GM21423 (cell line): ENCODE measurements around the gene FBP1.
A peak's percentile ranks its signal among the peaks of the same experiment; 100 is the strongest.

Source experiments
- ATAC-seq: cut with Tn5 transposase; IDR thresholded peaks from one replicate; pipeline ENCODE4 v1.9.1; 2021; ENCODE audit warnings: mild to moderate bottlenecking, moderate library complexity; ENCODE audit not compliant: unreplicated experiment

FBP1 gene

DNA sequence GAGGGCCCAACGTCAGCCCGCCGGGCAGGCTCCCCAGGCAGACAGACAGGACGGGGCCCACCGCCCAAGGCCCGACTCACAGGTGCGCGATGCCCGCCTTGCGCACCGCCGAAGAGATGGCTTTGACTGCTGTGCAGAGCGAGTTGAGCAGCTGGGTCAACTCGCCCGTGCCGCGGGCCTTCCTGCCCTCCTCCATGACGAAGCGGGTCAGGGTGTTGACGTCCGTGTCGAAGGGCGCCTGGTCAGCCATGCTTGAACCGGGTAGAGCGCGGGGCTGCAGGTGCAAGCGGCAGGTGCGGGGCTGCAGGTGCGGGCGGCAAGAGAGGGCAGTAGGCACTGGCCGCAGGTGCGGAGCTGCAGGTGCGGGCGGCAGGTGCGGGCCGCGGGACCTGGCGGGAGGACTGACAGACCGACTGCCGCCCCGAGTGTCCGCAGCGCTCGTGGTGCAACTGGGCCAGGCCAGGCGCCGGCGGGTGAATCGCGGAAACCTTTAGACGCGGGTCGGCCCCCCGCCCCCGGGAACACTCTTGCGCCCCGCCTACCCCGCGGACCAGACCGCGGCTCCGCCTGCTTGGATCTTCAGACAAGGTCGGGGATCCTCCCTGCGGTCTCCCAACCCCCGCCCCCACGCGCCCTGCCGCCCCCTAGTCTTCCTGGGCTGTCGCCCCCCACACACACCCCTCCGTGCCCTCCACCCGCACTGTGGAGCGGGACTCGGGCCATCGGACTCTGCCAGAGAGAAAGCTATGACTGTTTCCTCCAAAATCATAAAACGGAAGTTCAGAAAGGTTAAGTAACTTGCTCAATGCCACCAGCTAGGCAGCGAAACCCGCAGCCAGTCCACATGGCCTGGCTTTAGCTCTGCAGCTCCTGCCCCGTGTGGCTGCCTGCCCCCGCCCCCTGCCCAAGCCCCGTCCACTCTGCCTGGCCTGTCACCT is at the start of gene FBP1:
Gene FBP1, minus strand, starts transcription at position 458 of the 938 bp plus-strand sequence. Its CDS starts 208 bp downstream, at position 250.
- ATAC-seq: peak; percentile 65

DNA sequence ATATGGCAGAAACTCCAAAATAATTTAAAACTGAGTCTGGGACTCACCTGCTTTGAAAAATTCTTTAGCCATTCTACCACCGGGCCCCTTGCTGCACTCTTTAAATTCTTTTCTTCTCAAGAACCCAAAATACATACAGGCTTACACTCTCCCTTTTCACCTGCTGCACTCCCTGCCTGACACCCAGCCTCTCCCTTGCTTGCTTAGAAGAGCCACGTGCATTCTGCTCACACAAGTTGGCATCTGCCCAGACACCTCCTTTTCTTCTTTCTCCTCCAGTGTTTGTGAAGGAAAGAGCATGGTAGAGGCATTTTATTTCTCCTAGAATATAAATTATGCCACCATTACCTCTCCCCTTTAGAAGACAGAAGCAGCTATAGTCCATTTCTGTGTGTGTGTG is 48.1 kb upstream of the FBP1 start:
- ATAC-seq: no peak

GRCh38 chr9:94685359-94685758 is 46.0 kb upstream of the FBP1 start:
- ATAC-seq: no peak

DNA sequence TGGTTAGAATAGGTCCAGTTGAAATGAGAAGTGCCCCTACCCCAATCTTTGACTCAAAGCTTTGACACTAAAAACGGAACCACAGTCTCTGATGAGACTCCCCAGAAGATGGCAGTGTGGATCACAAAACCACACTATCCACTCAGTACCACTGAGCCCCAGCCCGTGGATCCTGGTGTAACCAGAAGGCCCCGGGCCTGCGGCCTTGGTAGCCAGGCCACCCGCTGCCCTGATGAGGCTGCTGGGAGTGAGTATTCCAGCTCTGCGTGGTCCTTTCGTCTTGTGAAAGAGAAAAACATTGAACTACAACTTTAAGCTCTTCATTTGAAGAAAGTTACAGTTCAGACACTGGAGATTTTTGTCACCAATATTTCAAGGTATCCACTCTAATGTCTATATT is 42.2 kb upstream of the FBP1 start:
- no peak for ATAC-seq

- ATAC-seq: no peak
These were observed 41.3 kb upstream of the FBP1 start for GRCh38 chr9:94680621-94681020.

- no peak for ATAC-seq
These were observed 40.7 kb upstream of the FBP1 start for GRCh38 chr9:94680020-94680419.

DNA sequence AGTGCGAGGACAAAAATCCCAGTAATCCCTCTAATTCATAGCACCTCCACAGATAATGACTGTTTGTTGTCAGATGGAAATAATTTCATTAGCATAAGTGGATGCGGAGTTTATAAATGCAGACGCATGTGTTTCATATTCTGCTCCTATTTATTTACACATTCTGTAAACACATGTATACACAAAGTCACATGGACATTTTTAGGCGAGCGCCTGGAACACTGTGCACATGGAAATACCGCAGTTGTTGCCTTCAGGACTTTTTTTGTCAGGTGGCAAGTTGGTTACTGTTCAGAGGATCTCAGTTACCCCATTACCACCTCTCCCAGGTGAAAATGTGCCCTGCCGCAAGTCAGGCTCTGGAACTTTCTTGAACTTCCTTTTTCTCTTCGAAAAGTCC is 40.3 kb upstream of the FBP1 start:
- no peak for ATAC-seq

DNA sequence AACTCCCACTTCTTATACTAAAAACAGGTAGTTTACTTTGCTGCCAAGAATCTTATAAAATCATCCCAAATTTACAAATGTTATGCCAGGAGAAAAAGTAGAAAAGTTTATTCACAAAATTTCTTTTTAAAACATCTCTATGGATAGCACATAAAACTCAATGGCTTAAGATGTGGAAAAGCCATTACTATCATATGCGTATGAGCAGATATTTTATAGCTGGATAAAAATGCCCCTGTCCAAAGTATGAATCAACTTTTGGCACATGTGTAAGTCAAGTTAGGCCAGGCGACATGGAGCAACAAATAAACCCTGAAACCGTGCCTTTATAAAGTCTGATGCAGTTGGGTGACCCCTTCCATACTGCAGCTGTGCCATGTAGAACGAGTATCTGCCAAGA is 38.6 kb upstream of the FBP1 start:
- ATAC-seq: no peak

GRCh38 chr9:94676446-94677131 is 37.3 kb upstream of the FBP1 start:
- no peak for ATAC-seq

GRCh38 chr9:94675008-94675881 is 35.9 kb upstream of the FBP1 start:
- no peak for ATAC-seq

GRCh38 chr9:94672811-94673487 is 33.6 kb upstream of the FBP1 start:
- no peak for ATAC-seq

- no peak for ATAC-seq
These were observed 29.8 kb upstream of the FBP1 start for GRCh38 chr9:94668928-94669729.

DNA sequence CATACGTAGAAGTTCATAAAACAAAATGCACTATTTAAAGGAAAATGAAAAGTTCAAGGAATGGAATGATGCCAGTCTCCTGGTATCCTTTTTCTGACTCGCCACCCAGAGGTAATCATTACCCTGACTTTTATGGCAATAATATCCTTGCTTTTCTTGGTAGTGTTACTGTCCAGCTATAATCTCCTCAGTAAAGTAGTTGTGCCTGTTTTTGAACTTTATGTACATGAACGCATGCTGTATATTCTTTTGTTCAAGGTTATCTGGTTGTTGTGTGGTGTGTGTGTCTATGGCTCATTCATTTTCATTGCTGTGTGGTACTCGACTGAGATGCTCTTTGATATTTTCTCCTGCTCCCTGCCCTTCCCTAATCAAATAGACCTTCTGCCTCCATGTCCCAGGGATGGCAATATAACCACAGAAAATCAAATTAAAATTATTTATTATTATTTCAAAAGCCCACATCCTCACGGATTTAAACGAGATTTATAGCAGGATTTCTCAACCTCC is 29.2 kb upstream of the FBP1 start:
- no peak for ATAC-seq

- no peak for ATAC-seq
These were observed 27.2 kb upstream of the FBP1 start for GRCh38 chr9:94666364-94667099.

- no peak for ATAC-seq
These were observed 26.3 kb upstream of the FBP1 start for GRCh38 chr9:94665613-94666012.

GRCh38 chr9:94664801-94665200 is 25.5 kb upstream of the FBP1 start:
- no peak for ATAC-seq

DNA sequence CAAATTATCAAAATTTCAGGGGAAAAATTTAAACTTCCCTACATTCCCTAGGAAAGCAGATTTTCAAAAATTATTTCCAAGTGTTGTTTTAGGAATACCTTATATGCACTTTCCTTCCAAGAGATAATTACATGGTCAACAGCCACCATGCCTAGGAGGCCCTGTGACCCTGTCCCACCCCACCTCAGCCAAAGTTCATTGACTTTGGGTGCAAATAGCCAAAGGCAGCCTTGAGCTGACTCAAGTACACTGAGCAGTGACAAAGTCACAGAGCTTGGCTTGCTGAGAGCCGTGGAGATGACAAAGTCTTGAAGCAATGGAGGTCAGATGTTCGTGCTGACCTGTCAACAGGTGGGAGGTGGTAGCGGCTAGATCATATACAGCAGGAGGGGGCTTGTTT is 24.3 kb upstream of the FBP1 start:
- no peak for ATAC-seq

DNA sequence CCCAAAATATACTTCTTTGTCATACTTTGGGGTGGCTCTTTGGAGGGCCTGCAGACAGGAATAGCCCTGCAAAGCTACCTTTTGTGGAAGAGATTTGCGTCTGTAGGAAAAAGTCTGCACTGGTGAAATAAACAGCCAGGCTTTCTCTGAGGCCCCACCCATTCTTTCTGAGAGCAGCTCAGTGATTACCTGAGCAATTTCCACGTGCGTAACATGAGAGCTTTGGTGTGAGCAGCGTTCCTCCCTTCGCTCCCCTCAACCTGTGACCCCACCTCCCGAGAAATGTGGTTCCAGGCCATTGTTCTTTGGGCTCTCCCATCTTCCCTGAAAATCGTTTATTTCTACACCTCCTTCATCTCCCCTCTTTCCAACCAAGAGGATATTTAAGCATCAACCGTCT is 23.8 kb upstream of the FBP1 start:
- ATAC-seq: no peak
